H7 (cell line): ENCODE data around the gene GPS1. TPM values are rescaled to one million over a fixed set of nuclear protein-coding genes. Genes with fewer than 3 reads are reported as not detected.

Experiments used
- DNase-seq: peaks from one replicate; pipeline ENCODE4 v3.0.0; 2012
- H3K27me3 ChIP-seq: 2 replicates; pipeline ENCODE4 v1.6.0; 2011; ENCODE audit warnings: mild to moderate bottlenecking, low read length; ENCODE audit not compliant: control insufficient read depth, insufficient read depth
- H3K36me3 ChIP-seq: replicated peaks from 2 replicates; pipeline ENCODE4 v1.5.1; 2011; ENCODE audit warnings: low read length; ENCODE audit not compliant: control insufficient read depth, insufficient read depth
- H3K4me3 ChIP-seq: 2 replicates; pipeline ENCODE4 v1.5.1; 2011; ENCODE audit warnings: low read depth, mild to moderate bottlenecking, control low read depth, low read length, moderate library complexity; ENCODE audit not compliant: insufficient read depth
- total RNA-seq: library from RNA; depleted of rRNA; stranded (reverse); fragments of >200 nt; shearing (Covaris generic); gene quantifications from 2 replicates; pipeline ENCODE4 v1.2.3, GENCODE V29; 2014

Gene GPS1
- total RNA-seq, 1 experiment from 2014 or later: 248 TPM

- Histone ChIP-seq H3K36me3 (peaks cover 9% of the 10 kb centered on the region), H3K27me3 (no peaks in the 10 kb centered on the region), H3K4me3 (no peak overlapping the region)
- DNase-seq: no peak
These were observed 10.6 kb downstream of the GPS1 start for GRCh38 chr17:82062076-82062983.

GRCh38 chr17:82062984-82063368, 11.3 kb downstream of the GPS1 start:
- Histone ChIP-seq H3K27me3 (no peaks in the 10 kb centered on the region), H3K4me3 (no peak overlapping the region), H3K36me3 (peaks cover 9% of the 10 kb centered on the region)
- no peak for DNase-seq

DNA sequence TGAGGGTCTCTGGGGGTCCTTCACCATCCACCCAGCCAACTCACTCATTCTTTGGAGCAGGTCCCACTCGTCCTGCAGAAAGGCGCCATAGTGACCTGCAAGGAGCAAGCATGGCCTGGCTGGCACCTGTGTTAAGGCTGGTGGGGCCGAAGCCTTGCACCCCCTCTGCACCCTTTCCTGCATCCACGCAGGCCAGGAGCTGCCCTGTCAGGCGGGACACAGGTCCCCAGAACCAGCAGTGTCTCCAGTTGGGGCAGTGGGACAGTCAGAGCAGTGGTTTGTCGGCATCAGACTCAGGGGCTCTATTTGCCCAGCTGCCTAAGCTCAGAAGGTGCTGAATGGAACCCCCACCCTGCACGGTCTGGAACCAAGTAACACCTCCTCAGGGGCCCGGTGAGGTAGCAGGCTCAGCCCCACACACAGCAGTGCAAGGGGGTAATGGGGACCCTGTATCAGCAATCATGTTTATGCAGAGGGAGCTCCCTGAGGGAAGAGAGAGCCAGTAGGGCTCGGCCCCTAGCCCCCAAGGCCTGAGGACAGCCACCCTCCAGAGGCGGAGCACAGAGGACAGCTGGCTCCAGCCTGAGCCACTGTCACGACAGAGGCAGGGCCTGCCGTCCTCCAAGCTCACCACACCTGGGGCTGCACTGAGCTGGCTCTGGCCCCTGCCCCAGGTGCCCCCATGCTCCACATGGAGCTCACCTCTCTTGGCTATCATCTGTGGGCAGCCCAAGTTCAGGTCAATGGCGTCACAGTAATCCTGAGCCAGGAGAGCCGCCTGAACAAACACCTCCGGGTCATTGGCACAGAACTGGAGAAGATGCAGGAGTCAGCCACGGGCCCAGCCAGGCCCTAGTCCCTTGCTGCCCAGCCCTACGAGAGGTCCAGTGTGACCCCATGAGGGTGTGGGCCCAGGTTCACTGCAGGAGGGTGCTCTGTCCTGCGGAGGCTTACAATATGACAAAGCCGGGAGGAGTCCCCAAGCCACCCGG, 12.0 kb downstream of the GPS1 start:
- H3K4me3 ChIP-seq: no peak overlapping the region
- no peaks in the 10 kb centered on the region for H3K27me3 ChIP-seq
- peaks cover 9% of the 10 kb centered on the region for H3K36me3 ChIP-seq
- DNase-seq: no peak

DNA sequence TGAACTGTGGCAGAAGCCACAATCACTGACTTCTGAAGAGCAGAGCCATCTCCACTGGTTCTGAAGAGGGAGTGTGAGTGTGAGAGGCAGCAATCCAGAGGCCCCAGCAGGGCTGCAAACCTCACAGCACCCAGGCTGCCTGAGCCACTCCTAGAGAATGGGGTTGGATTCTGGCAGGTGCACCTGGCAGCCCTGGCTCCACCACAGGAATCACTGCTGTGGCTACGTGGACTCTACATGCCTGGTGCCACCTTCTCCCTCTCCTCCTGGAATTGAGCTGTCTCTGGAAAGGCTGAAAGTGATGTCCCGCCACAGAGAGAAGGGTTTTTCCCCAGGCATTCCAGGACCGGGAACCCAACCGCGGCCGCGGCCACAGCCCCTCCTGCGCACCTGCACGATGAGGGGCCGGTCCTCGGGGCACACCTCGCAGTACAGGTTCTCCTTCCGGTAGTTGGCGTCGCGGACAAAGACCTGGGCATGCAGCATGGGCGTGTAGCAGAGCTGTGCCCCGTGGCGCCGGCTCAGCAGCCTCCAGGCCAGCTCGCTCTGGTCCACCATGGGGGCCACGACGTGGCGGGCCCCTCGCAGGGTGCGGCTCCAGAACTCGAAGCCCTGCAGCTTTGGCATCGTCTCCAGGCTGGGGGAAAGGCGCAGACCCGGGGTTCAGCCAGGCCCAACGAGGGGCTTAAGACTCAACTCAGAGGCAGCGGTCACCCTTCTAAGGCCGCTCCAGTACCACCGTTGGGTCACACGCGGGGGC, 12.9 kb downstream of the GPS1 start:
- H3K36me3 ChIP-seq: peaks cover 8% of the 10 kb centered on the region
- no peaks in the 10 kb centered on the region for H3K27me3 ChIP-seq
- peak overlapping the region; percentile 81 for H3K4me3 ChIP-seq
- DNase-seq: no peak

GRCh38 chr17:82065193-82065637, 13.5 kb downstream of the GPS1 start:
- peak overlapping the region; percentile 81 for H3K4me3 ChIP-seq
- peaks cover 6% of the 10 kb centered on the region for H3K36me3 ChIP-seq
- peak; percentile 90 for DNase-seq
- H3K27me3 ChIP-seq: no peaks in the 10 kb centered on the region

DNA sequence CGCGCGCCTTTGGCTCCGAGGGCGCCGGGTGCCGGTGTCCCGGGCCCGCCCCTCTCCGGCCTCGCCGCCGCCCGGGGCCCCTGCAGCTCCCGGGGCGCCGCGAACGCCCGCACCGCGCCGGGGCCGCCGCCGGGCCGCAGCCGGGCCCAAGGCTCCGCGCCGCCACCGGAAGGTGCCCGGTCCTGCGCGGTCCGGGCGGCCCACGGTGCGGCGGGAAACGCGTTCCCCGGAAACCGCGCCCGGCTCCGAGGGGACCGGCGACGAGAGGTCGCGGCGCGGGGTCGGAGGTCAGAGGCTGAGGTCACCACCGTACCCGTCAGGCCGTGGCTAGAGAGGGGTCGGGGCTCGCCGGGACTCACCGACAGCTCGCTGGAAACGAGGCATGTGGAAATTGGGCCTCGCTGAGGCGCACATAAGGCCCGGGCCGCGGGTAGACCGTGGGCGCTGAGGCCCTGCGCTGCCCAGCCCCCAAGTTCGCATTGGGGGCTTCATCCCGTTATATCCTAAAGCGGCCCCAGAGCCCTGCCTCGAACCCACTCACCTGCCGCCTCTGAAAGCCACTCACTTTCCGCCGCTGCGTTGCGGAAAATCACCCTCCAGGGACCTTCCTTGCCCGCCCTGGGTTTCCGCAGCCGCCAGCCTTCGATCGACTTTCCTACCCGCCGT, 14.1 kb downstream of the GPS1 start, which contains the start of gene DUS1L:
Gene DUS1L (minus strand): TSS at position 167 of the 666 bp plus-strand sequence. CDS start 745 bp downstream, outside the sequence.
- DNase-seq: peak; percentile 98
- H3K36me3 ChIP-seq: peaks cover 5% of the 10 kb centered on the region
- H3K4me3 ChIP-seq: peak within 1 kb of the TSS; percentile 81
- H3K27me3 ChIP-seq: no peaks in the 10 kb centered on the region

GRCh38 chr17:82070611-82071010, 18.9 kb downstream of the GPS1 start:
- Histone ChIP-seq H3K36me3 (no peaks in the 10 kb centered on the region), H3K27me3 (no peaks in the 10 kb centered on the region), H3K4me3 (no peak overlapping the region)
- no peak for DNase-seq

GRCh38 chr17:82072827-82073226, 21.1 kb downstream of the GPS1 start:
- no peak for DNase-seq
- Histone ChIP-seq H3K36me3 (no peaks in the 10 kb centered on the region), H3K4me3 (no peak overlapping the region), H3K27me3 (no peaks in the 10 kb centered on the region)

GRCh38 chr17:82073446-82073845, 21.7 kb downstream of the GPS1 start:
- Histone ChIP-seq H3K27me3 (no peaks in the 10 kb centered on the region), H3K4me3 (no peak overlapping the region), H3K36me3 (no peaks in the 10 kb centered on the region)
- DNase-seq: no peak

- Histone ChIP-seq H3K4me3 (no peak overlapping the region), H3K36me3 (peaks cover 6% of the 10 kb centered on the region), H3K27me3 (no peaks in the 10 kb centered on the region)
- no peak for DNase-seq
These were observed 24.5 kb downstream of the GPS1 start for GRCh38 chr17:82076018-82076784.

DNA sequence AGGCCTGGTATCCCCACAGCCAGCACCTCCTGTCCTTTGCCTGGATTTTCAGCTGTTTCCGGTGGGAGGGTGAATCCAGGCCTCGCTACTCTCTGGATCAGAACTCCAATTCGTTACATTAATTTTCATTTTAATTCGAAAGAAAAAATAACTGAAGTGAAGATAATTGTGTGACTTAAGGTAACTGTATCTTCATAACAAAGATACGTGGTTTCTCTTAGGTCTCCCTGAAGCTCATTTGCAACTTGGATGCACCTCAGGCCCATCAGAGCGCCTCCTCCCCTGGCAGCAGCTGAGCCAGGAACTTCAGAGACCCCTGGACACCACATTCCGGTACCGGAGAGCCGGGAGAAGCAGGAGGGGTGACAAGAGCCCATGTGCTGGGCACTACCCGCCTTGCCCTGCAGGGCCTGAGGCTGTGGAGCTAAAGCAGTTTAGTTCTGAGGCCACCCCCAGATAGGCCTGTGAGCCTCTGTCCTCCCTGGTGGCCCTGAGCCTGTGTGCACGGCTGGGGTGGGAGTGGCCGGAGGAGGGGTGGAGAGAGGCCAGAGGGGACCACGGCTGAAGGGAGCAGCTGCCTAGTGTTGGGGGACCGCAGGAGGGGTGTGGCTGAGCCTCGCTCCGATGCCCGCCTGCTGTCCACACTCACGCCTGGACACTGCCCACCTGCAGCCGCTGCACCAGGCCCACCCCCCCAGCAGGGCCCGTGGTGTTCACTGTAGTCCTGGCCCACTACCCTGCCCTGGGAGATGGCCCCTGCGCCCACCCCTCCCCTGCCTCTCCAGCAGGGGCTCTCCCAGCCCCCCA, 25.3 kb downstream of the GPS1 start:
- DNase-seq: peak; percentile 79
- H3K4me3 ChIP-seq: no peak overlapping the region
- peaks cover 10% of the 10 kb centered on the region for H3K36me3 ChIP-seq
- H3K27me3 ChIP-seq: no peaks in the 10 kb centered on the region

GRCh38 chr17:82077617-82078358, 26.1 kb downstream of the GPS1 start:
- peak; percentile 77 for DNase-seq
- Histone ChIP-seq H3K27me3 (no peaks in the 10 kb centered on the region), H3K4me3 (no peak overlapping the region), H3K36me3 (peaks cover 15% of the 10 kb centered on the region)
